Smooth muscle cell (in vitro differentiated cells): ENCODE measurements around the gene RCOR2. TPM values are rescaled to one million over a fixed set of nuclear protein-coding genes. Genes with fewer than 3 reads are reported as not detected.

ENCODE experiments used
- DNase-seq: peaks from one replicate; lab custom pipeline; 2025; ENCODE audit not compliant: unreplicated experiment; lab: John Stamatoyannopoulos, UW
- H2AFZ ChIP-seq: fragments of 200-600 bp; sonication (generic); 2 replicates; pipeline ENCODE4 v1.6.0; 2016; ENCODE audit warnings: antibody characterized with exemption, low read depth, mild to moderate bottlenecking
- H3F3A ChIP-seq: fragments of 200-600 bp; sonication (generic); 2 replicates; pipeline ENCODE4 v1.6.0; 2017; ENCODE audit warnings: antibody characterized with exemption, low read depth
- H3K27ac ChIP-seq: fragments of 200-600 bp; sonication (generic); 2 replicates; pipeline ENCODE4 v1.5.1; 2016; ENCODE audit warnings: low read depth, mild to moderate bottlenecking
- H3K27me3 ChIP-seq: fragments of 200-600 bp; sonication (generic); 2 replicates; pipeline ENCODE4 v1.6.1; 2016; ENCODE audit warnings: low read depth, mild to moderate bottlenecking
- H3K36me3 ChIP-seq: fragments of 200-600 bp; sonication (generic); 2 replicates; pipeline ENCODE4 v1.5.1; 2016; ENCODE audit warnings: low read depth
- H3K4me1 ChIP-seq: fragments of 200-600 bp; sonication (generic); 2 replicates; pipeline ENCODE4 v1.5.1; 2016; ENCODE audit warnings: low read depth
- H3K4me2 ChIP-seq: fragments of 200-600 bp; sonication (generic); 2 replicates; pipeline ENCODE4 v1.6.0; 2016; ENCODE audit warnings: mild to moderate bottlenecking
- H3K4me3 ChIP-seq: fragments of 200-600 bp; sonication (generic); 2 replicates; pipeline ENCODE4 v1.5.1; 2016; ENCODE audit warnings: mild to moderate bottlenecking
- H3K79me2 ChIP-seq: fragments of 200-600 bp; sonication (generic); 2 replicates; pipeline ENCODE4 v1.6.0; 2016; ENCODE audit warnings: low read depth, mild to moderate bottlenecking
- H3K9ac ChIP-seq: fragments of 200-600 bp; sonication (generic); 2 replicates; pipeline ENCODE4 v1.6.0; 2016; ENCODE audit warnings: low read depth
- H3K9me3 ChIP-seq: fragments of 200-600 bp; sonication (generic); replicated peaks from 2 replicates; pipeline ENCODE4 v1.5.1; 2016; ENCODE audit warnings: low read depth
- H4K20me1 ChIP-seq: fragments of 200-600 bp; sonication (generic); 2 replicates; pipeline ENCODE4 v1.6.0; 2016; ENCODE audit warnings: low read depth
- WGBS: methylation state at CpG from one replicate; pipeline ENCODE4 v1.1.7; 2016; ENCODE audit warnings: low lambda C conversion rate; 5-methylcytosine and 5-hydroxymethylcytosine counted together
- polyA plus RNA-seq: library from polyadenylated mRNA; unstranded; fragments of >200 nt; fragmentation: Nextera tagmentation; extraction: Ambion mirVana; gene quantifications from 2 replicates; pipeline ENCODE4 v1.2.1, GENCODE V29; 2016
- total RNA-seq: library from RNA; depleted of rRNA; stranded (reverse); fragments of >200 nt; gene quantifications from 2 replicates; pipeline ENCODE4 v1.2.3, GENCODE V29; 2014
- TF ChIP-seq, protein P1 (sequence below): fragments of 200-600 bp; sonication (generic); IDR thresholded peaks from 2 replicates; pipeline ENCODE4 v1.5.1; 2017; ENCODE audit warnings: borderline replicate concordance, mild to moderate bottlenecking, antibody characterized with exemption; ENCODE audit not compliant: insufficient read depth, poor library complexity, severe bottlenecking

The RCOR2 gene
- total and polyA plus RNA-seq, 2 experiments from 2014 or later = 8.5 to 8.7 TPM

DNA sequence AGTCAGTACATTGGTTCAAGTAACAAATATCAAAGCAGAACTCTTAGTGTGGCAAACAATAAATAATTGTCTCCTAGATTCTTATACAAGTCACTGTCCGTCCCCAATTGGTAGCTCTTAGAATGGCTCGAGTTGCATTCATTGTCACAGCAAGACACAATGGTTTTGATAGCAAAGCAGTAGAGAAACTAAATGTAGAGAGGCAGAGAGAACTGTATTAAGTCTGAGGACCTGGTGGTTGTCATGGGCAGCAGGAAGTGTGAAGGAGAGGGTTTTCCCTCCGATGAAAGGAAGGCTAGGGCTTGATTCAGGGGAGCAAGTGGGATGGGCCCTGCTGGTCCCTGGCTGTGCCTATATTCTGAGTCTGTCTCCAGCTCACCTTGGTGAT, 36.6 kb downstream of the RCOR2 start:
- Histone ChIP-seq H3K9ac (no peak overlapping the region), H3K27me3 (no peaks in the 10 kb centered on the region), H3K79me2 (peaks cover 84% of the 10 kb centered on the region), H3K9me3 (no peaks in the 10 kb centered on the region), H2AFZ (no peak overlapping the region), H3K4me2 (no peak overlapping the region), H3K36me3 (no peaks in the 10 kb centered on the region), H3K27ac (no peak overlapping the region), H3K4me1 (peaks cover 13% of the 10 kb centered on the region), H4K20me1 (peaks cover 100% of the 10 kb centered on the region), H3F3A (no peaks in the 10 kb centered on the region), H3K4me3 (no peak overlapping the region)
- DNase-seq = no peak
- TF ChIP-seq, protein P1, sequence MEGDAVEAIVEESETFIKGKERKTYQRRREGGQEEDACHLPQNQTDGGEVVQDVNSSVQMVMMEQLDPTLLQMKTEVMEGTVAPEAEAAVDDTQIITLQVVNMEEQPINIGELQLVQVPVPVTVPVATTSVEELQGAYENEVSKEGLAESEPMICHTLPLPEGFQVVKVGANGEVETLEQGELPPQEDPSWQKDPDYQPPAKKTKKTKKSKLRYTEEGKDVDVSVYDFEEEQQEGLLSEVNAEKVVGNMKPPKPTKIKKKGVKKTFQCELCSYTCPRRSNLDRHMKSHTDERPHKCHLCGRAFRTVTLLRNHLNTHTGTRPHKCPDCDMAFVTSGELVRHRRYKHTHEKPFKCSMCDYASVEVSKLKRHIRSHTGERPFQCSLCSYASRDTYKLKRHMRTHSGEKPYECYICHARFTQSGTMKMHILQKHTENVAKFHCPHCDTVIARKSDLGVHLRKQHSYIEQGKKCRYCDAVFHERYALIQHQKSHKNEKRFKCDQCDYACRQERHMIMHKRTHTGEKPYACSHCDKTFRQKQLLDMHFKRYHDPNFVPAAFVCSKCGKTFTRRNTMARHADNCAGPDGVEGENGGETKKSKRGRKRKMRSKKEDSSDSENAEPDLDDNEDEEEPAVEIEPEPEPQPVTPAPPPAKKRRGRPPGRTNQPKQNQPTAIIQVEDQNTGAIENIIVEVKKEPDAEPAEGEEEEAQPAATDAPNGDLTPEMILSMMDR = no peak
- 81% methylated on average over 3 of the region's 3 CpGs for WGBS

DNA sequence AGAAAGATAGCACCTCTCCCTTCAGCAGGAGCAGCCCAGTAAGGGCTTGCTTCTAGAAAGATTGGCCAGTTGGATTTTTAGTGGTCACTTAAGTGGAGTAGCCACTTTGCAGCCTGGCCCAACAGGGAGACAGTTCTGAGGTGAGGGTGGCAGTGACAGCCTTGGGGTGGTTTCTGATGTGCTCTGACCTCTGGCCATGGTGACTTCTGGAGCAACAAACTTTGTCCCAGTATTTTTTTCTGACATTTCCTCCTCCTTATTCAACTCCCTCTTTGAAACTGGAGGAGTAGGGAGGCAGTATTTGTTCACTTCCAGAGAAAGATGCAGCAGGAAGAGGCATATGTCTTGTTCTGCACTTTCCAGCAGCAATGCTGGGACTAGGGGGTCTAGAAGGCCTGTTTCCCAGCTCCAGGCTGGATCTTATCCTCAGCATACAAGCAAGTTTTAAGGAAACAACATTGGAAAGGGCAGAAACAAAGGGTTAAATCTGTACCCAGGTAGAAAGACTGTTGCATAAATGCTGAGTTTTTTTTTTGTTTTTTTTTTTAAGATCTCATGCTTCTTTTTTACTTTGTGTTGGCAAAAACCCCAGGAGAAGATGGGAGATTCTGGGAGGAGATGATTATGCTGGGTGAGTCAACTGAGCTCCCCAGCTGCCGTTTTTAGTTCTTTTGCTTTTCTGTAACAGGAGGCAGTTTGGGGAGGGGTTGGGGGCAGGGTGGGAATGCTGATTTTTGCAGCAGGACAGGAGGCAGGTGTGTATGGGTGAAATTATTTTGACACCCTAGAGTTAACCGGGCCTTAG, 37.2 kb downstream of the RCOR2 start:
- TF ChIP-seq, protein P1 = no peak
- Histone ChIP-seq H3K9ac (no peak overlapping the region), H4K20me1 (peaks cover 100% of the 10 kb centered on the region), H3K27me3 (no peaks in the 10 kb centered on the region), H2AFZ (no peak overlapping the region), H3F3A (no peaks in the 10 kb centered on the region), H3K4me2 (no peak overlapping the region), H3K4me3 (no peak overlapping the region), H3K4me1 (peaks cover 13% of the 10 kb centered on the region), H3K79me2 (peaks cover 84% of the 10 kb centered on the region), H3K36me3 (no peaks in the 10 kb centered on the region), H3K27ac (no peak overlapping the region), H3K9me3 (no peaks in the 10 kb centered on the region)
- DNase-seq = no peak
- 43% methylated on average over 2 of the region's 2 CpGs for WGBS

DNA sequence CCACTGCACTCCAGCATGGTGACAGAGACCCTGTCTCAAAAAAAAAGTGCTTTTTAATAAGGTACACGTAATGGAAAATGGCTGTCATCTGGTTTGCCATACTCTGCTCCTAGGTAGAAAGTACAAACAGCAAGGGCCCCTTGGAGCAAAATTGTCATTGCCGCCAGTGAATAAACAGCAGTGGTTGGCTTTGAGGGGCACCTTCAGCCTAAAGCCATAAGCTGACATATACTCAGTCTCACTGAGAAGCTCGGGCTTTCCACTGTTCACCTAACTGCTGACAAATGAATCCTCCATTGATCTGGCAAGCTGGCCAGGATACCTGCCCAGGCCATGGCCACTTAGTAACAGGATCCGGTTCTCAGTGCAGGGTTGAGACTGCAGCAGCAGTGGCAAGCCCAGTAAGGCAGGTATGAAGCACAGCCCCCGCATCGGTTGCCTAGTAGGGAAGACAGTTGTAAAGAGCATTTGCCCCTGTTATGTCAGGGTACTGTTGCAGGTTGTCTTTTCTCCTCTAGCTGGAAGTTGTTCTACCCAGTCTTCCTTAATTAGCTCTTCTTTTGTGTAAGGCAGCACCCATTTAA, 39.2 kb downstream of the RCOR2 start:
- WGBS = 93% methylated on average over 6 of the region's 6 CpGs
- peaks cover 100% of the 10 kb centered on the region for H4K20me1 ChIP-seq
- TF ChIP-seq, protein P1 = no peak

DNA sequence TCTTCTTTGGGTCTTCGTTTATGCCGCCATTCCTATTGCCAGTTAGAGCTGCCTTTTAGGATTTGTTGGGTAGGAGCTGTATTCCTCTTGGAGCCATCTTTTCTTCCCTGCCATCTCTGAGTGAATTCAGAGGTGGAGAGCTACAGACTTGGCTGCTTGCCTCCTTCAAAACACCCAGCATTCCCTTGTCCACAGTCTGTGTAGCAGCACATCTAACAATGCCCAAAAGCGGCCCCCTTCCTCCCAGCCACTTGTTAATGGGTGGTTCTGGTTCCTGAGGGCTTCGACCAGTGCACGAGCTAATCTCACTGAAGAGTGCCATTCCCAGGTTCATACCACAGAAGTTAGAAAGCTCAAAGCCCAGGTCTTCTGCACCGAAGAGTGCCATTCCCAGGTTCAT, 40.3 kb downstream of the RCOR2 start:
- H3K9me3 ChIP-seq = no peaks in the 10 kb centered on the region
- H3K4me2 ChIP-seq = no peak overlapping the region
- 94% methylated on average over 6 of the region's 6 CpGs for WGBS
- no peaks in the 10 kb centered on the region for H3K36me3 ChIP-seq
- TF ChIP-seq, protein P1 = no peak
- H3K27me3 ChIP-seq = no peaks in the 10 kb centered on the region
- no peak overlapping the region for H3K27ac ChIP-seq
- H3K4me3 ChIP-seq = no peak overlapping the region
- peaks cover 85% of the 10 kb centered on the region for H3K79me2 ChIP-seq
- peaks cover 100% of the 10 kb centered on the region for H4K20me1 ChIP-seq
- no peak for DNase-seq
- peaks cover 18% of the 10 kb centered on the region for H3K4me1 ChIP-seq
- H3K9ac ChIP-seq = no peak overlapping the region
- no peak overlapping the region for H2AFZ ChIP-seq
- no peaks in the 10 kb centered on the region for H3F3A ChIP-seq

More for the DNA sequence above, 39.2 kb downstream of the RCOR2 start:
- Histone ChIP-seq H3F3A (no peaks in the 10 kb centered on the region), H3K27ac (no peak overlapping the region), H3K9ac (no peak overlapping the region), H3K4me2 (no peak overlapping the region), H3K4me3 (no peak overlapping the region), H2AFZ (no peak overlapping the region), H3K79me2 (peaks cover 96% of the 10 kb centered on the region), H3K27me3 (no peaks in the 10 kb centered on the region), H3K4me1 (peaks cover 13% of the 10 kb centered on the region), H3K36me3 (no peaks in the 10 kb centered on the region), H3K9me3 (no peaks in the 10 kb centered on the region)
- DNase-seq = no peak
